Measurements from ENCODE around the gene BORCS6. TPM values are rescaled to one million over a fixed set of nuclear protein-coding genes. Genes with fewer than 3 reads are reported as not detected.

The BORCS6 gene
- total and polyA plus RNA-seq, 2 experiments from 2014 or later, result 1.8 to 7.1 TPM

- Mint-ChIP-seq H3K4me1 (peaks cover 7% of the 10 kb centered on the region), H3K9me3 (no peaks in the 10 kb centered on the region), H3K36me3 (ENCODE audit: low read depth) (no peaks in the 10 kb centered on the region; the same call in 2 of the 3 replicates), H3K27ac (no peak overlapping the region), H3K27me3 (ENCODE audit: insufficient read depth, low read depth, poor library complexity) (peaks cover 15% of the 10 kb centered on the region), H3K4me3 (no peak overlapping the region; the same call in 2 of the 3 replicates)
- H3K79me2 ChIP-seq (replicated peaks; ENCODE audit: insufficient read depth), result no peaks in the 10 kb centered on the region
- H2AFZ ChIP-seq, result no peak overlapping the region
- H3F3A ChIP-seq (replicated peaks; ENCODE audit: low read depth), result peaks cover 15% of the 10 kb centered on the region
- H3K36me3 ChIP-seq (ENCODE audit: insufficient read depth), result no peaks in the 10 kb centered on the region
- H3K4me3 ChIP-seq, result peak overlapping the region; percentile 100
- peak overlapping the region; percentile 35 for H3K4me2 ChIP-seq
- H3K4me1 ChIP-seq (ENCODE audit: insufficient read depth), result peaks cover 9% of the 10 kb centered on the region
- DNase-seq (ENCODE audit: low spot score) (no peak), ATAC-seq (no peak)
- no peak for TF ChIP-seq STAT1 (IDR thresholded peaks at IDR 0.05; ENCODE audit: unreplicated experiment)
- TF ChIP-seq POLR2AphosphoS5 (IDR thresholded peaks at IDR 0.05; ENCODE audit: low read depth), result no peak
- TF ChIP-seq EZH2phosphoT487 (IDR thresholded peaks at IDR 0.05; ENCODE audit: unreplicated experiment), result no peak
- TF ChIP-seq JUNB (IDR thresholded peaks at IDR 0.05; ENCODE audit: unreplicated experiment), result no peak
- no peak for TF ChIP-seq ZNF114 (CRISPR knock-in tag; IDR thresholded peaks at IDR 0.05)
- TF ChIP-seq REST (IDR thresholded peaks at IDR 0.05; ENCODE audit: unreplicated experiment), result no peak
- TF ChIP-seq, protein P1, sequence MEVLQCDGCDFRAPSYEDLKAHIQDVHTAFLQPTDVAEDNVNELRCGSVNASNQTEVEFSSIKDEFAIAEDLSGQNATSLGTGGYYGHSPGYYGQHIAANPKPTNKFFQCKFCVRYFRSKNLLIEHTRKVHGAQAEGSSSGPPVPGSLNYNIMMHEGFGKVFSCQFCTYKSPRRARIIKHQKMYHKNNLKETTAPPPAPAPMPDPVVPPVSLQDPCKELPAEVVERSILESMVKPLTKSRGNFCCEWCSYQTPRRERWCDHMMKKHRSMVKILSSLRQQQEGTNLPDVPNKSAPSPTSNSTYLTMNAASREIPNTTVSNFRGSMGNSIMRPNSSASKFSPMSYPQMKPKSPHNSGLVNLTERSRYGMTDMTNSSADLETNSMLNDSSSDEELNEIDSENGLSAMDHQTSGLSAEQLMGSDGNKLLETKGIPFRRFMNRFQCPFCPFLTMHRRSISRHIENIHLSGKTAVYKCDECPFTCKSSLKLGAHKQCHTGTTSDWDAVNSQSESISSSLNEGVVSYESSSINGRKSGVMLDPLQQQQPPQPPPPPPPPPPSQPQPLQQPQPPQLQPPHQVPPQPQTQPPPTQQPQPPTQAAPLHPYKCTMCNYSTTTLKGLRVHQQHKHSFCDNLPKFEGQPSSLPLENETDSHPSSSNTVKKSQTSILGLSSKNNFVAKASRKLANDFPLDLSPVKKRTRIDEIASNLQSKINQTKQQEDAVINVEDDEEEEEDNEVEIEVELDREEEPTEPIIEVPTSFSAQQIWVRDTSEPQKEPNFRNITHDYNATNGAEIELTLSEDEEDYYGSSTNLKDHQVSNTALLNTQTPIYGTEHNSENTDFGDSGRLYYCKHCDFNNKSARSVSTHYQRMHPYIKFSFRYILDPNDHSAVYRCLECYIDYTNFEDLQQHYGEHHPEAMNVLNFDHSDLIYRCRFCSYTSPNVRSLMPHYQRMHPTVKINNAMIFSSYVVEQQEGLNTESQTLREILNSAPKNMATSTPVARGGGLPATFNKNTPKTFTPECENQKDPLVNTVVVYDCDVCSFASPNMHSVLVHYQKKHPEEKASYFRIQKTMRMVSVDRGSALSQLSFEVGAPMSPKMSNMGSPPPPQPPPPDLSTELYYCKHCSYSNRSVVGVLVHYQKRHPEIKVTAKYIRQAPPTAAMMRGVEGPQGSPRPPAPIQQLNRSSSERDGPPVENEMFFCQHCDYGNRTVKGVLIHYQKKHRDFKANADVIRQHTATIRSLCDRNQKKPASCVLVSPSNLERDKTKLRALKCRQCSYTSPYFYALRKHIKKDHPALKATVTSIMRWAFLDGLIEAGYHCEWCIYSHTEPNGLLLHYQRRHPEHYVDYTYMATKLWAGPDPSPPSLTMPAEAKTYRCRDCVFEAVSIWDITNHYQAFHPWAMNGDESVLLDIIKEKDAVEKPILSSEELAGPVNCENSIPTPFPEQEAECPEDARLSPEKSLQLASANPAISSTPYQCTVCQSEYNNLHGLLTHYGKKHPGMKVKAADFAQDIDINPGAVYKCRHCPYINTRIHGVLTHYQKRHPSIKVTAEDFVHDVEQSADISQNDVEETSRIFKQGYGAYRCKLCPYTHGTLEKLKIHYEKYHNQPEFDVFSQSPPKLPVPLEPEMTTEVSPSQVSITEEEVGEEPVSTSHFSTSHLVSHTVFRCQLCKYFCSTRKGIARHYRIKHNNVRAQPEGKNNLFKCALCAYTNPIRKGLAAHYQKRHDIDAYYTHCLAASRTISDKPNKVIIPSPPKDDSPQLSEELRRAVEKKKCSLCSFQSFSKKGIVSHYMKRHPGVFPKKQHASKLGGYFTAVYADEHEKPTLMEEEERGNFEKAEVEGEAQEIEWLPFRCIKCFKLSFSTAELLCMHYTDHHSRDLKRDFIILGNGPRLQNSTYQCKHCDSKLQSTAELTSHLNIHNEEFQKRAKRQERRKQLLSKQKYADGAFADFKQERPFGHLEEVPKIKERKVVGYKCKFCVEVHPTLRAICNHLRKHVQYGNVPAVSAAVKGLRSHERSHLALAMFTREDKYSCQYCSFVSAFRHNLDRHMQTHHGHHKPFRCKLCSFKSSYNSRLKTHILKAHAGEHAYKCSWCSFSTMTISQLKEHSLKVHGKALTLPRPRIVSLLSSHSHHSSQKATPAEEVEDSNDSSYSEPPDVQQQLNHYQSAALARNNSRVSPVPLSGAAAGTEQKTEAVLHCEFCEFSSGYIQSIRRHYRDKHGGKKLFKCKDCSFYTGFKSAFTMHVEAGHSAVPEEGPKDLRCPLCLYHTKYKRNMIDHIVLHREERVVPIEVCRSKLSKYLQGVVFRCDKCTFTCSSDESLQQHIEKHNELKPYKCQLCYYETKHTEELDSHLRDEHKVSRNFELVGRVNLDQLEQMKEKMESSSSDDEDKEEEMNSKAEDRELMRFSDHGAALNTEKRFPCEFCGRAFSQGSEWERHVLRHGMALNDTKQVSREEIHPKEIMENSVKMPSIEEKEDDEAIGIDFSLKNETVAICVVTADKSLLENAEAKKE (CRISPR knock-in tag; IDR thresholded peaks at IDR 0.05), result no peak
- TF ChIP-seq NANOG (IDR thresholded peaks at IDR 0.05; ENCODE audit: borderline replicate concordance), result no peak
- TF ChIP-seq ZNF331 (CRISPR knock-in tag; IDR thresholded peaks at IDR 0.05; ENCODE audit: low read depth), result no peak
- TF ChIP-seq, protein P2, sequence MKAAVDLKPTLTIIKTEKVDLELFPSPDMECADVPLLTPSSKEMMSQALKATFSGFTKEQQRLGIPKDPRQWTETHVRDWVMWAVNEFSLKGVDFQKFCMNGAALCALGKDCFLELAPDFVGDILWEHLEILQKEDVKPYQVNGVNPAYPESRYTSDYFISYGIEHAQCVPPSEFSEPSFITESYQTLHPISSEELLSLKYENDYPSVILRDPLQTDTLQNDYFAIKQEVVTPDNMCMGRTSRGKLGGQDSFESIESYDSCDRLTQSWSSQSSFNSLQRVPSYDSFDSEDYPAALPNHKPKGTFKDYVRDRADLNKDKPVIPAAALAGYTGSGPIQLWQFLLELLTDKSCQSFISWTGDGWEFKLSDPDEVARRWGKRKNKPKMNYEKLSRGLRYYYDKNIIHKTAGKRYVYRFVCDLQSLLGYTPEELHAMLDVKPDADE (IDR thresholded peaks at IDR 0.05), result no peak
- no peak for TF ChIP-seq EZH2 (IDR thresholded peaks at IDR 0.05; ENCODE audit: low read depth, unreplicated experiment)
- TF ChIP-seq CTCF (conservative IDR thresholded peaks at IDR 0.05; ENCODE audit: low read depth in 2 of 2), result no peak
- no peak for TF ChIP-seq CREB1 (CRISPR knock-in tag; IDR thresholded peaks at IDR 0.05; ENCODE audit: low read depth)
- peaks cover 13% of the 10 kb centered on the region for H3K27me3 ChIP-seq (ENCODE audit: insufficient read depth)
- H4K20me1 ChIP-seq (replicated peaks; ENCODE audit: insufficient read depth), result no peaks in the 10 kb centered on the region
- H3K27ac ChIP-seq (ENCODE audit: low read depth), result no peak overlapping the region
- no peaks in the 10 kb centered on the region for H3K9me2 ChIP-seq (ENCODE audit: insufficient read depth)
Measured at GRCh38 chr17:8189041-8189710, 804 bp downstream of the BORCS6 start.

All from GM23338 (cell line).